GM23248 (cell line): ENCODE measurements around the gene SLC15A5. TPM values are rescaled to one million over a fixed set of nuclear protein-coding genes. Genes with fewer than 3 reads are reported as not detected.

ENCODE experiments used
- DNase-seq: peaks from one replicate; pipeline ENCODE4 v3.0.0-alpha.2; 2015
- H2AFZ ChIP-seq: fragments of 200-600 bp; sonication (generic); 2 replicates; pipeline ENCODE4 v1.6.1; 2016; ENCODE audit warnings: antibody characterized with exemption
- H3F3A ChIP-seq: fragments of 200-600 bp; sonication (generic); 2 replicates; pipeline ENCODE4 v1.6.1; 2016; ENCODE audit warnings: mild to moderate bottlenecking, antibody characterized with exemption, mixed run types; ENCODE audit not compliant: insufficient read depth
- H3K27ac ChIP-seq: fragments of 200-600 bp; sonication (generic); 2 replicates; pipeline ENCODE4 v1.5.1; 2016; ENCODE audit warnings: mild to moderate bottlenecking
- H3K27me3 ChIP-seq: fragments of 200-600 bp; sonication (generic); replicated peaks from 2 replicates; pipeline ENCODE4 v1.6.1; 2016; ENCODE audit warnings: mild to moderate bottlenecking; ENCODE audit not compliant: insufficient read depth
- H3K36me3 ChIP-seq: fragments of 200-600 bp; sonication (generic); 2 replicates; pipeline ENCODE4 v1.6.1; 2016; ENCODE audit warnings: low read depth, mild to moderate bottlenecking
- H3K4me1 ChIP-seq: fragments of 200-600 bp; sonication (generic); 2 replicates; pipeline ENCODE4 v1.6.1; 2016; ENCODE audit warnings: mild to moderate bottlenecking; ENCODE audit not compliant: insufficient read depth
- H3K4me2 ChIP-seq: fragments of 200-600 bp; sonication (generic); one replicate; pipeline ENCODE4 v1.6.1; 2016; ENCODE audit warnings: mild to moderate bottlenecking; ENCODE audit not compliant: unreplicated experiment
- H3K4me3 ChIP-seq: fragments of 200-600 bp; sonication (generic); 2 replicates; pipeline ENCODE4 v1.5.1; 2016; ENCODE audit warnings: mild to moderate bottlenecking
- H3K79me2 ChIP-seq: fragments of 200-600 bp; sonication (generic); 2 replicates; pipeline ENCODE4 v1.6.1; 2016; ENCODE audit warnings: mild to moderate bottlenecking; ENCODE audit not compliant: insufficient read depth
- H3K9ac ChIP-seq: fragments of 200-600 bp; sonication (generic); 2 replicates; pipeline ENCODE4 v1.6.1; 2016; ENCODE audit warnings: mild to moderate bottlenecking
- H3K9me2 ChIP-seq: fragments of 200-600 bp; sonication (generic); 2 replicates; pipeline ENCODE4 v1.6.1; 2016; ENCODE audit warnings: mixed run types, mild to moderate bottlenecking, moderate library complexity; ENCODE audit not compliant: insufficient read depth
- H3K9me3 ChIP-seq: fragments of 200-600 bp; sonication (generic); one replicate; pipeline ENCODE4 v1.6.1; 2017; ENCODE audit warnings: low read depth
- H4K20me1 ChIP-seq: fragments of 200-600 bp; sonication (generic); 2 replicates; pipeline ENCODE4 v1.6.0; 2016; ENCODE audit not compliant: insufficient read depth
- EZH2 ChIP-seq: fragments of 200-600 bp; sonication (generic); IDR thresholded peaks from 2 replicates; pipeline ENCODE4 v1.6.1; 2018; ENCODE audit warnings: antibody characterized with exemption, mild to moderate bottlenecking; ENCODE audit not compliant: insufficient read depth, poor library complexity, severe bottlenecking
- EZH2phosphoT487 ChIP-seq: fragments of 200-600 bp; sonication (generic); IDR thresholded peaks from 2 replicates; pipeline ENCODE4 v1.6.1; 2018; ENCODE audit warnings: antibody characterized with exemption, moderate library complexity, mild to moderate bottlenecking, low read depth; ENCODE audit not compliant: insufficient read depth
- WGBS, 2 experiments: methylation state at CpG; one replicate each; pipeline ENCODE4 v1.1.6; 2015 to 2017; ENCODE audit warnings: low lambda C conversion rate in 2 of 2, low coverage in 1 of 2; ENCODE audit errors: missing lambda C conversion rate in 2 of 2; 5-methylcytosine and 5-hydroxymethylcytosine counted together
- in situ Hi-C: fragments of 300-500 bp; cut with MboI; formaldehyde crosslinking; loops from 2 replicates; pipeline ENCODE4 v1.15.0; 2020
- polyA plus RNA-seq: library from polyadenylated mRNA; unstranded; fragments of >200 nt; fragmentation: Nextera tagmentation; extraction: Ambion mirVana; gene quantifications from 2 replicates; pipeline ENCODE4 v1.2.1, GENCODE V29; 2016
- total RNA-seq: library from RNA; depleted of rRNA; stranded (reverse); fragments of >200 nt; shearing (Covaris generic); gene quantifications from 2 replicates; pipeline ENCODE4 v1.2.3, GENCODE V29; 2014

The SLC15A5 gene
- total and polyA plus RNA-seq, 2 experiments from 2014 or later = not detected

GRCh38 chr12:16323010-16323409, 45.5 kb upstream of the SLC15A5 start:
- 78% methylated on average over 1 of the region's 1 CpG for WGBS, 2 experiments
- no peaks in the 10 kb centered on the region for H3K9me3 ChIP-seq
- H3F3A ChIP-seq = no peaks in the 10 kb centered on the region
- TF ChIP-seq EZH2phosphoT487 (no peak), EZH2 (no peak)
- DNase-seq = peak; percentile 57
- no peaks in the 10 kb centered on the region for H4K20me1 ChIP-seq
- H3K4me1 ChIP-seq = peaks cover 18% of the 10 kb centered on the region
- H3K79me2 ChIP-seq = no peaks in the 10 kb centered on the region
- no peak overlapping the region for H3K4me3 ChIP-seq
- no peak overlapping the region for H3K27ac ChIP-seq
- no peaks in the 10 kb centered on the region for H3K27me3 ChIP-seq
- in situ Hi-C loops = no loop called here
- H3K36me3 ChIP-seq = no peaks in the 10 kb centered on the region
- H3K4me2 ChIP-seq = peak overlapping the region; percentile 15
- H2AFZ ChIP-seq = no peak overlapping the region
- H3K9ac ChIP-seq = no peak overlapping the region
- no peaks in the 10 kb centered on the region for H3K9me2 ChIP-seq

- H3K27ac ChIP-seq = no peak overlapping the region
- no peaks in the 10 kb centered on the region for H3K79me2 ChIP-seq
- no peaks in the 10 kb centered on the region for H3K27me3 ChIP-seq
- TF ChIP-seq EZH2 = no peak
- TF ChIP-seq EZH2phosphoT487 = no peak
- H2AFZ ChIP-seq = no peak overlapping the region
- no peaks in the 10 kb centered on the region for H3K36me3 ChIP-seq
- no peaks in the 10 kb centered on the region for H3F3A ChIP-seq
- H3K4me1 ChIP-seq = no peaks in the 10 kb centered on the region
- no peaks in the 10 kb centered on the region for H3K9me2 ChIP-seq
- 14 to 20% methylated on average over 1 of the region's 1 CpG for WGBS, 2 experiments
- no peaks in the 10 kb centered on the region for H3K9me3 ChIP-seq
- H3K4me2 ChIP-seq = no peak overlapping the region
- H4K20me1 ChIP-seq = no peaks in the 10 kb centered on the region
- no peak overlapping the region for H3K4me3 ChIP-seq
- no peak for DNase-seq
- in situ Hi-C loops = no loop called here
- no peak overlapping the region for H3K9ac ChIP-seq
Measured at GRCh38 chr12:16310934-16311333, 33.4 kb upstream of the SLC15A5 start.

DNA sequence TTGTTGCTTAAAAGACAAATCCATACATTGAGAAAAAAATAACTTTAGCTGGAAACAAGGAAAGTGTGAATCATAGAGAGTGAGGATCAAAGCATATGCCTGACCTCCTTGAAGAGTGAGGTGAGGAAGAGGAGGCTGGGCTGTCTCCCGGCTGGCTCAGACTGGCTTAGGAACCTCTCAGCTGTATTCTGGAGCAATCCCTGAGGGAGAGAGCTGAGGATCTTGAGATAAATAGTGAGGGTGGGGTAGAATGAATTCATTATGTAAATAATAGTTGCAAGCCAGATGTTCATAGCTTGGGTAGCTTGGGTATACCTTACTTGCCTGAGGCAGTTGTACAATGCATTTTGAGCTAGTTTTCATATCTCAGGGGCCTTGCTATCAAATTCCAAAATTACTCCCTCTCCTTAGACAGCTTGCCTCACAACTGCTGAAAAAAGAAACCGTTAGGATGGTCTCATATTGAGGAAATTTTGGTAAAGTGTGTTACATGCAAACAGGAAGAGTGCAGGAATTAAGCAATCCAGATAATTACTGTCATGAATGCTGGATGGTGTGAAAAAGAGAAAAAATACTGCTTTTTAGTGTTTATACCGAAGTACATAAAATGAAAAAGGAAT, 30.5 kb upstream of the SLC15A5 start:
- H3K4me1 ChIP-seq = no peaks in the 10 kb centered on the region
- H3K27me3 ChIP-seq = no peaks in the 10 kb centered on the region
- H2AFZ ChIP-seq = no peak overlapping the region
- H3K79me2 ChIP-seq = no peaks in the 10 kb centered on the region
- no peak overlapping the region for H3K4me2 ChIP-seq
- no peak overlapping the region for H3K4me3 ChIP-seq
- H3K27ac ChIP-seq = no peak overlapping the region
- H3K9me3 ChIP-seq = no peaks in the 10 kb centered on the region
- in situ Hi-C loops = no loop called here
- no peaks in the 10 kb centered on the region for H3K36me3 ChIP-seq
- H3K9me2 ChIP-seq = no peaks in the 10 kb centered on the region
- H3F3A ChIP-seq = no peaks in the 10 kb centered on the region
- 26 to 41% methylated on average over 3 of the region's 3 CpGs for WGBS, 2 experiments
- TF ChIP-seq EZH2phosphoT487 = no peak
- no peak for TF ChIP-seq EZH2
- no peaks in the 10 kb centered on the region for H4K20me1 ChIP-seq
- H3K9ac ChIP-seq = no peak overlapping the region
- DNase-seq = no peak

- Histone ChIP-seq H3K4me3 (no peak overlapping the region), H3K79me2 (no peaks in the 10 kb centered on the region), H3K27ac (no peak overlapping the region), H4K20me1 (no peaks in the 10 kb centered on the region), H3K9me3 (no peaks in the 10 kb centered on the region), H3K36me3 (no peaks in the 10 kb centered on the region), H2AFZ (no peak overlapping the region), H3K27me3 (no peaks in the 10 kb centered on the region), H3F3A (peaks cover 11% of the 10 kb centered on the region; the same call in 1 of the 2 replicates), H3K4me2 (no peak overlapping the region), H3K9me2 (no peaks in the 10 kb centered on the region), H3K9ac (no peak overlapping the region), H3K4me1 (peaks cover 25% of the 10 kb centered on the region)
- TF ChIP-seq EZH2phosphoT487 (no peak), EZH2 (no peak)
- DNase-seq = no peak
- in situ Hi-C loops = no loop called here
- 42 to 44% methylated on average over 2 of the region's 2 CpGs for whole genome bisulfite sequencing, 2 experiments
Measured at GRCh38 chr12:16303939-16304338, 26.5 kb upstream of the SLC15A5 start.
